HG02571 (cell line): ENCODE measurements around the gene SUMO2.
A peak's percentile ranks its signal among the peaks of the same experiment; 100 is the strongest.
"Not testable (repeated sequence)": the region's sequence is repeated elsewhere in the genome, so short reads cannot be mapped to it uniquely, and the experiment has no call there.

ENCODE experiments used
- ATAC-seq: cut with Tn5 transposase; IDR thresholded peaks from one replicate; pipeline ENCODE4 v1.9.1; 2021; ENCODE audit warnings: mild to moderate bottlenecking, moderate library complexity; ENCODE audit not compliant: unreplicated experiment

SUMO2 gene

GRCh38 chr17:75182319-75182568, 515 bp downstream of the SUMO2 start:
- peak; percentile 19 for ATAC-seq

- ATAC-seq: no peak
Observed at GRCh38 chr17:75181608-75182318, 996 bp downstream of the SUMO2 start.

- no peak for ATAC-seq
Observed at GRCh38 chr17:75181110-75181509, 1.6 kb downstream of the SUMO2 start.

GRCh38 chr17:75178453-75178852, 4.3 kb downstream of the SUMO2 start:
- ATAC-seq: no peak

- ATAC-seq: no peak
Observed at GRCh38 chr17:75176625-75177024, 6.1 kb downstream of the SUMO2 start.

- ATAC-seq: no peak
Observed at GRCh38 chr17:75174996-75175395, 7.8 kb downstream of the SUMO2 start.

GRCh38 chr17:75173526-75173925, 9.2 kb downstream of the SUMO2 start:
- ATAC-seq: no peak

- ATAC-seq: no peak
Observed at GRCh38 chr17:75168998-75169397, 13.8 kb downstream of the SUMO2 start.

GRCh38 chr17:75164606-75165005, 18.2 kb downstream of the SUMO2 start:
- ATAC-seq: not testable (repeated sequence)

GRCh38 chr17:75163074-75163473, 19.7 kb downstream of the SUMO2 start:
- no peak for ATAC-seq

- no peak for ATAC-seq
Observed at GRCh38 chr17:75160211-75160610, 22.5 kb downstream of the SUMO2 start.

- ATAC-seq: no peak
Observed at GRCh38 chr17:75159196-75160031, 23.3 kb downstream of the SUMO2 start.

GRCh38 chr17:75158480-75158879, 24.3 kb downstream of the SUMO2 start:
- ATAC-seq: not testable (repeated sequence)

GRCh38 chr17:75155191-75155601, 27.6 kb downstream of the SUMO2 start:
- no peak for ATAC-seq

- peak; percentile 93 for ATAC-seq
Observed at GRCh38 chr17:75154195-75155106, 28.3 kb downstream of the SUMO2 start, which contains the start of gene JPT1. Gene JPT1, minus strand, starts transcription at chr17:75154512. Its CDS starts 115 bp downstream, at chr17:75154397.

- ATAC-seq: peak; percentile 11
Observed at GRCh38 chr17:75153780-75154194, 29.0 kb downstream of the SUMO2 start.

GRCh38 chr17:75152922-75153779, 29.6 kb downstream of the SUMO2 start:
- ATAC-seq: no peak

- no peak for ATAC-seq
Observed at GRCh38 chr17:75152523-75152921, 30.2 kb downstream of the SUMO2 start.

GRCh38 chr17:75151930-75152329, 30.8 kb downstream of the SUMO2 start:
- ATAC-seq: no peak

- ATAC-seq: no peak
Observed at GRCh38 chr17:75147878-75148546, 34.7 kb downstream of the SUMO2 start.
